ENCODE results near the gene OR51M1.
"Not testable (repeated sequence)": the region's sequence is repeated elsewhere in the genome, so short reads cannot be mapped to it uniquely, and the experiment has no call there.

OR51M1 gene

GRCh38 chr11:5363679-5364078 lies 19.9 kb upstream of the OR51M1 start:
- DNase-seq = no peak
- Histone ChIP-seq H3K36me3 (no peaks in the 10 kb centered on the region), H3K27ac (no peak overlapping the region), H3K9me3 (ENCODE audit: severe bottlenecking) (no peaks in the 10 kb centered on the region), H3K4me3 (ENCODE audit: low read depth, low read length) (no peak overlapping the region), H3K27me3 (ENCODE audit: insufficient read depth, low read depth, severe bottlenecking) (peaks cover 54% of the 10 kb centered on the region)
- TF ChIP-seq, protein P1, sequence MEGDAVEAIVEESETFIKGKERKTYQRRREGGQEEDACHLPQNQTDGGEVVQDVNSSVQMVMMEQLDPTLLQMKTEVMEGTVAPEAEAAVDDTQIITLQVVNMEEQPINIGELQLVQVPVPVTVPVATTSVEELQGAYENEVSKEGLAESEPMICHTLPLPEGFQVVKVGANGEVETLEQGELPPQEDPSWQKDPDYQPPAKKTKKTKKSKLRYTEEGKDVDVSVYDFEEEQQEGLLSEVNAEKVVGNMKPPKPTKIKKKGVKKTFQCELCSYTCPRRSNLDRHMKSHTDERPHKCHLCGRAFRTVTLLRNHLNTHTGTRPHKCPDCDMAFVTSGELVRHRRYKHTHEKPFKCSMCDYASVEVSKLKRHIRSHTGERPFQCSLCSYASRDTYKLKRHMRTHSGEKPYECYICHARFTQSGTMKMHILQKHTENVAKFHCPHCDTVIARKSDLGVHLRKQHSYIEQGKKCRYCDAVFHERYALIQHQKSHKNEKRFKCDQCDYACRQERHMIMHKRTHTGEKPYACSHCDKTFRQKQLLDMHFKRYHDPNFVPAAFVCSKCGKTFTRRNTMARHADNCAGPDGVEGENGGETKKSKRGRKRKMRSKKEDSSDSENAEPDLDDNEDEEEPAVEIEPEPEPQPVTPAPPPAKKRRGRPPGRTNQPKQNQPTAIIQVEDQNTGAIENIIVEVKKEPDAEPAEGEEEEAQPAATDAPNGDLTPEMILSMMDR (IDR thresholded peaks at IDR 0.05; ENCODE audit: low read depth, low read length) = no peak

GRCh38 chr11:5364214-5364613 lies 19.4 kb upstream of the OR51M1 start:
- H3K9me3 ChIP-seq (ENCODE audit: severe bottlenecking) = no peaks in the 10 kb centered on the region
- no peak overlapping the region for H3K4me3 ChIP-seq (ENCODE audit: low read depth, low read length)
- peaks cover 59% of the 10 kb centered on the region for H3K27me3 ChIP-seq (ENCODE audit: insufficient read depth, low read depth, severe bottlenecking)
- H3K36me3 ChIP-seq = no peaks in the 10 kb centered on the region
- H3K27ac ChIP-seq = no peak overlapping the region
- DNase-seq = no peak
- TF ChIP-seq, protein P1 (IDR thresholded peaks at IDR 0.05; ENCODE audit: low read depth, low read length) = no peak

- not testable (repeated sequence) for DNase-seq; H3K4me3 ChIP-seq (ENCODE audit: low read depth, low read length); H3K36me3 ChIP-seq; H3K27ac ChIP-seq; H3K9me3 ChIP-seq (ENCODE audit: severe bottlenecking)
- H3K27me3 ChIP-seq (ENCODE audit: insufficient read depth, low read depth, severe bottlenecking) = peaks cover 66% of the 10 kb centered on the region
Measured at GRCh38 chr11:5366365-5366764, 17.2 kb upstream of the OR51M1 start.

DNA sequence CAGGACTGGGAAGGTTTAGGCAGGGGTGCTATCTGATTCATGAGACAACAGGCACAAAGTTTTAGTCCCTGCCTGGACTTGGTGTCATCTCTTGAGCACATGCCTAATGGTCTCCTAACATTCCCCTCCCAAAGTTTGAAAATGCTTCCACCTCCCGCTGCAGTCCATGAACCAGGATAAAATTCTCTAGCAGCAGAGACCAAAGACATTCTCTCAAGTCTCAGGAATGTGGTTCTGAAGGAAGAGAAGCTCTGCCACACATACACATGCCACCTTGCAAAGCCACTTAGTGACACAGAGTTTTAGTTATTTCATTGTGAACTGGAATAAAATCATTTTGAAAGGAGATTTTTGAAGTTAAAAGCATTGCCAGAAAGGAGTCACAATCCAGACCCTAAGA lies 16.8 kb upstream of the OR51M1 start:
- H3K4me3 ChIP-seq (ENCODE audit: low read depth, low read length) = no peak overlapping the region
- H3K27me3 ChIP-seq (ENCODE audit: insufficient read depth, low read depth, severe bottlenecking) = peaks cover 64% of the 10 kb centered on the region
- DNase-seq = no peak
- H3K36me3 ChIP-seq = no peaks in the 10 kb centered on the region
- TF ChIP-seq, protein P1 (IDR thresholded peaks at IDR 0.05; ENCODE audit: low read depth, low read length) = no peak
- no peak overlapping the region for H3K27ac ChIP-seq
- no peaks in the 10 kb centered on the region for H3K9me3 ChIP-seq (ENCODE audit: severe bottlenecking)

DNA sequence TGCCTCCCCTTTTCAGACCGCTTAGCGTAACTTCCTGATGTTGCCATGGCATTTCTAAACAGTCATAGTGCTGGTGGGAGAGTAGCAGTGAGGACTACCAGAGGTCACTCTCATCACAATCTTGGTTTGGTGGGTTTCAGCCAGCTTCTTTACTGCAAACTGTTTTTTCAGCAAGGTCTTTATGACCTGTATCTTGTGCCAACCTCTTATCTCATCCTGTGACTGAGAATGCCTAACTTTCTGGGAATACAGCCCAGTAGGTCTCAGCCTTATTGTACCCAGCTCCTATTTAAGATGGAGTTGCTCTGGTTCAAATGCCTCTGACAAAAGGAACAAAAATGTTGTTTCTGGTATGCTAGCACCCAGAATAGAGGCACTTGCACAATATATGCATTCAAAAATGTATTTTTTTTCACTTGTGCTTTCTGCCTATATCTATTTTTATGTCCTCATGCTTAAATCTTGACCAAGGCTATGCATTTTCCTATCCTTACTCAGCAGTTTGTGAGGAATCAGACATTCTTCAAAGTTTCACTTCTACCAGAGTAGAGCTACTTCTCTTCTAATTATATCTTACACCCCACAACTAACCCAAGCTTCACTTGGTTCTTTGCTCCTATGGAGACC lies 16.1 kb upstream of the OR51M1 start:
- Histone ChIP-seq H3K27me3 (ENCODE audit: insufficient read depth, low read depth, severe bottlenecking) (peaks cover 64% of the 10 kb centered on the region), H3K27ac (no peak overlapping the region), H3K36me3 (no peaks in the 10 kb centered on the region), H3K4me3 (ENCODE audit: low read depth, low read length) (no peak overlapping the region), H3K9me3 (ENCODE audit: severe bottlenecking) (no peaks in the 10 kb centered on the region)
- no peak for DNase-seq
- TF ChIP-seq, protein P1 (IDR thresholded peaks at IDR 0.05; ENCODE audit: low read depth, low read length) = no peak

DNA sequence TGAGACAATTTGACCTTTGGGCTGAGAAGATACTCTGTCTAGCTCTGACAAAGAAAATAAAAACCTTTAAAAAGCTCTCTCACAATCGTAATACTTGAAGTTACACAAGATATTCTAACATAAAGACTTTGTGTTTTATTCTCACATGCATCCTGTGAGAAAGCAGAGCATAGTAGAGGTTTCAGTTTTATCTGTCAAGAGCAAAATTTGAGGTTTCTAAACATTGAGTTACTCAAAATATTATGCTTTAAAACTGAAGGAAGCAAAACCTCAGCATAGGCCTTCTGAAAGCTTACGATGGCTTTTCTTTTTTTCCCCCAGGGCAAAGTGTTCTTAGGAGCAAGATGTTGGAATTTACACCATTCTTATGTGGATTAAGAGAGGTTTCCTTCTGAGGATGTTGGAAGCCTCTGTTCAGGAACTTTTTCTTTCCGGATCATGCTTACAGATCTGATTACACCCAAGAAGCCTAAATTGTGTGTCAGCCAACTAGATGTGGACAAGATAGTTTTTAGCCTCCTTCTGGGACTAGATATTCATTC lies 15.0 kb upstream of the OR51M1 start:
- TF ChIP-seq, protein P1 (IDR thresholded peaks at IDR 0.05; ENCODE audit: low read depth, low read length) = no peak
- peaks cover 2% of the 10 kb centered on the region for H3K9me3 ChIP-seq (ENCODE audit: severe bottlenecking)
- DNase-seq = no peak
- no peak overlapping the region for H3K4me3 ChIP-seq (ENCODE audit: low read depth, low read length)
- H3K36me3 ChIP-seq = no peaks in the 10 kb centered on the region
- H3K27me3 ChIP-seq (ENCODE audit: insufficient read depth, low read depth, severe bottlenecking) = peaks cover 67% of the 10 kb centered on the region
- H3K27ac ChIP-seq = no peak overlapping the region

Data from WERI-Rb-1 (cell line).